K562 (cell line): ENCODE results near the gene GATB. TPM values are rescaled to one million over a fixed set of nuclear protein-coding genes. Genes with fewer than 3 reads are reported as not detected.

Experiments
- ATAC-seq: fragments of 200-7000 bp; cut with Tn5 transposase; 3 replicates; pipeline ENCODE4 v1.9.1; 2020; ENCODE audit warnings: moderate library complexity
- BruUV-seq: library from RNA; stranded (reverse); fragments of 400-500 nt; replicated peaks from 2 replicates; lab custom pipeline; 2021; lab: Mats Ljungman, UMichigan
- CTCF ChIA-PET: fragments of 300-600 bp; formaldehyde crosslinking; extraction: SDS; loops from one replicate; lab custom pipeline; 2021; ENCODE audit warnings: low intra/inter-chr PET ratio; lab: Yijun Ruan, JAX
- POLR2A ChIA-PET: fragments of 300-600, 350-650 bp; sonication (Branson Sonifier 250); formaldehyde crosslinking; extraction: SDS; loops from one replicate; lab custom pipeline; 2021; ENCODE audit warnings: antibody characterized with exemption, inconsistent platforms; lab: Yijun Ruan, JAX
- DNase-seq, 4 experiments: peaks; one replicate each; pipeline versions ENCODE4 v3.0.0 to v3.0.0-alpha.2; 2011 to 2018; ENCODE audit warnings: low spot score in 3 of 4, mixed read lengths in 3 of 4; ENCODE audit errors: extremely low read depth in 1 of 4
- FAIRE-seq: peaks from 2 replicates; lab custom pipeline; 2011; peaks lifted over from hg19 to GRCh38; lab: Jason Lieb, UNC
- H2AFZ ChIP-seq: 2 replicates; pipeline ENCODE4 v1.6.0; 2011; ENCODE audit warnings: low read depth, low read length, control low read depth, inconsistent platforms
- H3K27ac ChIP-seq: fragments of 200-600 bp; 3 replicates; pipeline ENCODE4 v1.8.0; 2011; ENCODE audit warnings: low read depth, mild to moderate bottlenecking, control low read depth, inconsistent platforms, low read length, moderate library complexity, mixed read lengths; ENCODE audit errors: extremely low read depth
- H3K27me3 ChIP-seq, 2 experiments: fragments of 300-600 bp in 1 of 2; 2 replicates in 1 of 2; 3 replicates in 1 of 2; pipeline versions ENCODE4 v1.6.0 to v1.8.0; 2011; ENCODE audit warnings: inconsistent platforms in 2 of 2, low read length in 2 of 2, mild to moderate bottlenecking in 1 of 2, mixed read lengths in 1 of 2, moderate library complexity in 1 of 2; ENCODE audit not compliant: control insufficient read depth in 2 of 2, insufficient read depth in 2 of 2
- H3K36me3 ChIP-seq: fragments of 300-600 bp; 3 replicates; pipeline ENCODE4 v1.8.0; 2011; ENCODE audit warnings: mild to moderate bottlenecking, low read length, inconsistent platforms; ENCODE audit not compliant: control insufficient read depth, insufficient read depth
- H3K4me1 ChIP-seq, 2 experiments: fragments of 200-600 bp in 1 of 2; replicated peaks in 1 of 2; 2 replicates in 1 of 2; 3 replicates in 1 of 2; pipeline versions ENCODE4 v1.5.1 to v1.8.0; 2011; ENCODE audit warnings: inconsistent platforms in 2 of 2, low read length in 2 of 2, mild to moderate bottlenecking in 1 of 2, mixed read lengths in 1 of 2, moderate library complexity in 1 of 2; ENCODE audit not compliant: control insufficient read depth in 2 of 2, insufficient read depth in 2 of 2
- H3K4me2 ChIP-seq: 2 replicates; pipeline ENCODE4 v1.6.1; 2011; ENCODE audit warnings: low read length, control low read depth, inconsistent platforms, mixed read lengths; ENCODE audit not compliant: insufficient read depth
- H3K4me3 ChIP-seq: fragments of 200-600 bp; sonication (generic), shearing (Covaris generic); 2 replicates; pipeline ENCODE4 v1.5.1; 2016; ENCODE audit warnings: control low read depth, inconsistent platforms
- H3K79me2 ChIP-seq: fragments of 200-600 bp; 3 replicates; pipeline ENCODE4 v1.8.0; 2011; ENCODE audit warnings: low read length, inconsistent platforms; ENCODE audit not compliant: control insufficient read depth, insufficient read depth
- H3K9ac ChIP-seq, 2 experiments: 2 replicates each; pipeline versions ENCODE4 v1.6.0 to v1.6.1; 2011; ENCODE audit warnings: low read depth in 2 of 2, low read length in 2 of 2, control low read depth in 1 of 2, inconsistent platforms in 1 of 2, mild to moderate bottlenecking in 1 of 2, mixed read lengths in 1 of 2; ENCODE audit not compliant: insufficient read depth in 1 of 2
- H3K9me1 ChIP-seq: one replicate; pipeline ENCODE4 v1.6.0; 2011; ENCODE audit warnings: inconsistent platforms, mild to moderate bottlenecking, low read length, moderate library complexity; ENCODE audit not compliant: control insufficient read depth, insufficient read depth
- H3K9me3 ChIP-seq: replicated peaks from 2 replicates; pipeline ENCODE4 v1.5.1; 2011; ENCODE audit warnings: low read depth, low read length, inconsistent platforms; ENCODE audit not compliant: control insufficient read depth, insufficient read depth
- H4K20me1 ChIP-seq: replicated peaks from 2 replicates; pipeline ENCODE4 v1.6.1; 2011; ENCODE audit warnings: low read length, inconsistent platforms, mixed read lengths; ENCODE audit not compliant: control insufficient read depth, insufficient read depth
- CBX5 ChIP-seq: IDR thresholded peaks from 2 replicates; pipeline ENCODE4 v1.6.1; 2014; ENCODE audit warnings: low read depth, borderline replicate concordance
- HDAC6 ChIP-seq: IDR thresholded peaks from 2 replicates; pipeline ENCODE4 v1.6.1; 2012; ENCODE audit warnings: low read depth, mild to moderate bottlenecking, control low read depth, inconsistent platforms, low read length, moderate library complexity
- SMC3 ChIP-seq: conservative IDR thresholded peaks from 2 replicates; pipeline ENCODE4 v1.6.1; 2011; ENCODE audit warnings: low read depth, low read length, improper control_type of control experiment; ENCODE audit not compliant: insufficient read depth
- ZNF24 ChIP-seq: fragments of 450-650 bp; IDR thresholded peaks from 2 replicates; pipeline ENCODE4 v1.6.1; 2016
- ZNF280A ChIP-seq: fragments of 450-650 bp; IDR thresholded peaks from 2 replicates; pipeline ENCODE4 v1.6.1; 2018; ENCODE audit warnings: mild to moderate bottlenecking, low read depth; ENCODE audit not compliant: partially characterized antibody
- ZNF311 ChIP-seq: fragments of 250-450 bp; sonication (Bioruptor Pico); IDR thresholded peaks from 2 replicates; pipeline ENCODE4 v1.4.0; 2020; ENCODE audit warnings: mild to moderate bottlenecking, moderate library complexity
- ZNF830 ChIP-seq: fragments of 250-450 bp; sonication (Bioruptor Pico); IDR thresholded peaks from 2 replicates; pipeline ENCODE4 v1.5.0; 2021; ENCODE audit warnings: mild to moderate bottlenecking
- WGBS: fragments of 100-300 bp; shearing (Covaris generic); methylation state at CpG from one replicate; pipeline ENCODE4 v1.1.6; 2016; ENCODE audit warnings: low coverage, mixed read lengths; ENCODE audit not compliant: insufficient coverage; ENCODE audit errors: missing lambda C conversion rate; 5-methylcytosine and 5-hydroxymethylcytosine counted together
- in situ Hi-C: fragments of 300-500 bp; cut with MboI; formaldehyde crosslinking; loops from 4 replicates; pipeline ENCODE4 v1.15.0; 2018; ENCODE audit warnings: inconsistent platforms, mixed read lengths
- intact Hi-C: fragments of 100-400 bp; cut with micrococcal nuclease; formaldehyde crosslinking; loops from 2 replicates; pipeline ENCODE4 v1.14.2; 2022
- polyA plus RNA-seq, 8 experiments: library from polyadenylated mRNA; depleted of rRNA in 4 of 8; stranded (reverse) in 5 of 8; unstranded in 3 of 8; fragments of >200 nt; fragmentation: Nextera tagmentation in 2 of 8; fragmentation: Illumina TruSeq in 1 of 8; extraction: Ambion mirVana in 2 of 8; extraction: Trizol in 1 of 8; gene quantifications; 2 replicates each; pipeline versions ENCODE4 v1.2.1 to v1.2.3, GENCODE V29; 2011 to 2014; ENCODE audit warnings: inconsistent platforms in 1 of 8, missing spikeins in 1 of 8
- total RNA-seq, 7 experiments: library from RNA; depleted of rRNA in 6 of 7; stranded (reverse); fragments of >200 nt in 6 of 7; fragmentation: Illumina TruSeq in 2 of 7; extraction: Trizol in 2 of 7; gene quantifications; 2 replicates each; pipeline versions ENCODE4 v1.2.1 to v1.2.3, GENCODE V29; 2011 to 2021; ENCODE audit warnings: low replicate concordance in 1 of 7

Gene GATB
- total and polyA plus RNA-seq, 9 of the 15 experiments (the other 6 are each of a cell fraction or from before 2014, with no cell fraction given) = 15.3 to 31.8 (median 26.2) TPM

- no peak for DNase-seq
- ChIA-PET POLR2A (no interaction called here), CTCF (no interaction called here)
Measured at GRCh38 chr4:151628001-151628608, 132.7 kb downstream of the GATB start.

More at GRCh38 chr4:151628001-151628608, 132.7 kb downstream of the GATB start:
- Histone ChIP-seq H3K4me1 (no peaks in the 10 kb centered on the region), H3K4me3 (no peak overlapping the region), H3K4me2 (no peak overlapping the region), H3K27ac (no peak overlapping the region), H4K20me1 (no peaks in the 10 kb centered on the region; the same call in 1 of the 2 replicates), H3K9ac (no peak overlapping the region), H3K9me1 (no peaks in the 10 kb centered on the region), H3K9me3 (no peaks in the 10 kb centered on the region), H3K79me2 (no peaks in the 10 kb centered on the region), H2AFZ (no peak overlapping the region), H3K27me3 (peaks cover 10 to 25% of the 10 kb centered on the region in 2 experiments; a peak in 4 of 5 replicates), H3K36me3 (no peaks in the 10 kb centered on the region)
- FAIRE-seq (no peak), ATAC-seq (no peak)
- in situ Hi-C loops (no loop called here), intact Hi-C loops (no loop called here)
- 2% methylated on average over 5 of the region's 5 CpGs for whole genome bisulfite sequencing
- no TSS peak for BruUV-seq
- TF ChIP-seq ZNF830 (CRISPR knock-in tag) = no peak
- no peak for TF ChIP-seq CBX5
- TF ChIP-seq SMC3 = no peak
- TF ChIP-seq ZNF24 = no peak
- TF ChIP-seq ZNF280A = no peak
- TF ChIP-seq HDAC6 = no peak
- TF ChIP-seq ZNF311 = no peak
